Skin epidermis (tissue), 12 donors: ENCODE results near the gene KCNB1.

Experiments
- H3K27ac ChIP-seq, 21 experiments: fragments of 200-600 bp; sonication (generic) in 11 of 21; one replicate each; pipeline ENCODE4 v1.5.0; 2020; ENCODE audit warnings: mild to moderate bottlenecking in 3 of 21, inconsistent platforms in 2 of 21, moderate library complexity in 2 of 21
- H3K4me3 ChIP-seq, 7 experiments: fragments of 200-600 bp; sonication (generic) in 2 of 7; one replicate each; pipeline ENCODE4 v1.5.0; 2020; ENCODE audit warnings: inconsistent platforms in 2 of 7, mild to moderate bottlenecking in 2 of 7, moderate library complexity in 1 of 7

Gene KCNB1

GRCh38 chr20:49475292-49476015 is 7.0 kb downstream of the KCNB1 start:
- Histone ChIP-seq H3K27ac (no peak overlapping the region), H3K4me3 (no peak overlapping the region)

- Histone ChIP-seq H3K4me3 (no peak overlapping the region), H3K27ac (no peak overlapping the region)
Observed at GRCh38 chr20:49471397-49471796, 11.1 kb downstream of the KCNB1 start.

- Histone ChIP-seq H3K4me3 (no peak overlapping the region), H3K27ac (no peak overlapping the region)
Observed at GRCh38 chr20:49470922-49471321, 11.5 kb downstream of the KCNB1 start.

GRCh38 chr20:49469060-49469459 is 13.4 kb downstream of the KCNB1 start:
- no peak overlapping the region for H3K4me3 ChIP-seq
- H3K27ac ChIP-seq: no peak overlapping the region

GRCh38 chr20:49468412-49468811 is 14.1 kb downstream of the KCNB1 start:
- Histone ChIP-seq H3K4me3 (no peak overlapping the region), H3K27ac (no peak overlapping the region)

- Histone ChIP-seq H3K27ac (no peak overlapping the region), H3K4me3 (no peak overlapping the region)
Observed at GRCh38 chr20:49466114-49466912, 16.2 kb downstream of the KCNB1 start.

GRCh38 chr20:49464556-49464955 is 17.9 kb downstream of the KCNB1 start:
- Histone ChIP-seq H3K4me3 (no peak overlapping the region), H3K27ac (no peak overlapping the region)

GRCh38 chr20:49462626-49463025 is 19.8 kb downstream of the KCNB1 start:
- no peak overlapping the region for H3K27ac ChIP-seq

GRCh38 chr20:49461894-49462620 is 20.4 kb downstream of the KCNB1 start:
- H3K27ac ChIP-seq: no peak overlapping the region

More at GRCh38 chr20:49462626-49463025, 19.8 kb downstream of the KCNB1 start:
- H3K4me3 ChIP-seq: no peak overlapping the region

GRCh38 chr20:49460916-49461315 is 21.6 kb downstream of the KCNB1 start:
- no peak overlapping the region for H3K27ac ChIP-seq
- no peak overlapping the region for H3K4me3 ChIP-seq

More at GRCh38 chr20:49461894-49462620, 20.4 kb downstream of the KCNB1 start:
- H3K4me3 ChIP-seq: no peak overlapping the region

GRCh38 chr20:49460131-49460530 is 22.3 kb downstream of the KCNB1 start:
- H3K4me3 ChIP-seq: no peak overlapping the region
- H3K27ac ChIP-seq: no peak overlapping the region

- no peak overlapping the region for H3K4me3 ChIP-seq
- no peak overlapping the region for H3K27ac ChIP-seq
Observed at GRCh38 chr20:49459684-49460083, 22.8 kb downstream of the KCNB1 start.

- H3K27ac ChIP-seq: no peak overlapping the region
- H3K4me3 ChIP-seq: no peak overlapping the region
Observed at GRCh38 chr20:49457444-49457843, 25.0 kb downstream of the KCNB1 start.

GRCh38 chr20:49456646-49457045 is 25.8 kb downstream of the KCNB1 start:
- Histone ChIP-seq H3K4me3 (no peak overlapping the region), H3K27ac (no peak overlapping the region)

GRCh38 chr20:49455691-49456090 is 26.8 kb downstream of the KCNB1 start:
- Histone ChIP-seq H3K27ac (no peak overlapping the region), H3K4me3 (no peak overlapping the region)

GRCh38 chr20:49452011-49452482 is 30.4 kb downstream of the KCNB1 start:
- H3K4me3 ChIP-seq: no peak overlapping the region
- H3K27ac ChIP-seq: no peak overlapping the region

GRCh38 chr20:49450281-49450721 is 32.2 kb downstream of the KCNB1 start:
- no peak overlapping the region for H3K4me3 ChIP-seq
- H3K27ac ChIP-seq: no peak overlapping the region

GRCh38 chr20:49448917-49449316 is 33.6 kb downstream of the KCNB1 start:
- Histone ChIP-seq H3K27ac (peak overlapping the region in 1 of 21 experiments; percentile 18), H3K4me3 (no peak overlapping the region)

GRCh38 chr20:49447946-49448809 is 34.3 kb downstream of the KCNB1 start:
- peak overlapping the region in 3 of 21 experiments; percentile 27 to 66 (median 48) for H3K27ac ChIP-seq

More at GRCh38 chr20:49447946-49448809, 34.3 kb downstream of the KCNB1 start:
- no peak overlapping the region for H3K4me3 ChIP-seq
